ENCODE measurements around the gene CSGALNACT2.
A peak's percentile ranks its signal among the peaks of the same experiment; 100 is the strongest.

CSGALNACT2 gene

GRCh38 chr10:43117777-43118583 lies 20.3 kb upstream of the CSGALNACT2 start:
- Histone ChIP-seq H3K27me3 (replicated peaks; ENCODE audit: control insufficient read depth, insufficient read depth, low read length) (no peaks in the 10 kb centered on the region), H3K36me3 (ENCODE audit: control insufficient read depth, insufficient read depth, low read length) (no peaks in the 10 kb centered on the region), H3K4me3 (replicated peaks; ENCODE audit: low read depth, low read length) (no peak overlapping the region)
- no peak for DNase-seq (ENCODE audit: extremely low read depth, insufficient read length)
- TF ChIP-seq CTCF (IDR thresholded peaks at IDR 0.05; ENCODE audit: insufficient read depth, low read length, poor library complexity, severe bottlenecking): no peak

DNA sequence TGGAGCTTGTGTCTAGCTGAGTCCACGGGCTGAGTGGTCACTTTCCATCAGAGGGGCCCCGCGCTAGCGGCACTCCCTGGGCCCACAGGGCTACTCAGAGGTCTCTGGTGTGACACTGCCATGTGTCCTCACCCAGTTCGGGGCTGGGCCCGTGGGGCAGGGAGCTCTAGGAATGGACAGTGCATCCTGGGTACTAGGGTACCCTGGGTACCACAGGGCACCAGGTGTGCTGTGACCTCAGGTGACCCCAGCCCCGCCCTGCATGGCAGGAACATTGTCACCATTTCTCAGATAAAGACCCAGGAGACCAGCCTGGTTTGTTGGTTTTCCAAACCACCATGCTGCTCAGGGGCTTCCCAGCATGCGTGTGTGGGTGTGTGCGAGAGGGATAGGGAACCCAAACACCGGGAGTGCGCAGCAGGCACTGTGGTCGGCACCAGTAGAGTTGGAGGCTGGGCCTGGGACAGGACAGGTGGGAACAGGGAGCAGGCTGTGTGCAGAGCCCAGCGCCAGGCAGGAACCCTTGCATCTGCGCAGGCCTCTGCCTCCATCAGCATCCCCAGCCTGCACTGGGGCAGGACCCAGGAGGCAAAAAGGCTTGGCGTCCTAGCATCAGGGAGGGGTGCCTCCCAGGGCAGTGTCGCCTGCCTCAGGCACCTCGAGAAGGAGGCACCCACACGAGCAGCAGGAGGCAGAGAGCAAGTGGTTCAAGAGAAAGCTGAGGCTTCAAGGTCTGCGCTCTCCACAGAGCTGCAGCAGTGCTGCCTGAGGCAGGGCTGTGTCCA lies 19.4 kb upstream of the CSGALNACT2 start:
- no peaks in the 10 kb centered on the region for H3K36me3 ChIP-seq (ENCODE audit: control insufficient read depth, insufficient read depth, low read length)
- no peak for TF ChIP-seq CTCF (IDR thresholded peaks at IDR 0.05; ENCODE audit: insufficient read depth, low read length, poor library complexity, severe bottlenecking)
- no peak for DNase-seq (ENCODE audit: extremely low read depth, insufficient read length)
- H3K4me3 ChIP-seq (replicated peaks; ENCODE audit: low read depth, low read length): no peak overlapping the region
- no peaks in the 10 kb centered on the region for H3K27me3 ChIP-seq (replicated peaks; ENCODE audit: control insufficient read depth, insufficient read depth, low read length)

GRCh38 chr10:43119416-43120115 lies 18.7 kb upstream of the CSGALNACT2 start:
- no peak for TF ChIP-seq CTCF (IDR thresholded peaks at IDR 0.05; ENCODE audit: insufficient read depth, low read length, poor library complexity, severe bottlenecking)
- Histone ChIP-seq H3K27me3 (replicated peaks; ENCODE audit: control insufficient read depth, insufficient read depth, low read length) (no peaks in the 10 kb centered on the region), H3K36me3 (ENCODE audit: control insufficient read depth, insufficient read depth, low read length) (no peaks in the 10 kb centered on the region), H3K4me3 (replicated peaks; ENCODE audit: low read depth, low read length) (no peak overlapping the region)
- no peak for DNase-seq (ENCODE audit: extremely low read depth, insufficient read length)

GRCh38 chr10:43120116-43120928 lies 17.9 kb upstream of the CSGALNACT2 start:
- Histone ChIP-seq H3K36me3 (ENCODE audit: control insufficient read depth, insufficient read depth, low read length) (no peaks in the 10 kb centered on the region), H3K4me3 (replicated peaks; ENCODE audit: low read depth, low read length) (no peak overlapping the region), H3K27me3 (replicated peaks; ENCODE audit: control insufficient read depth, insufficient read depth, low read length) (no peaks in the 10 kb centered on the region)
- no peak for DNase-seq (ENCODE audit: extremely low read depth, insufficient read length)
- TF ChIP-seq CTCF (IDR thresholded peaks at IDR 0.05; ENCODE audit: insufficient read depth, low read length, poor library complexity, severe bottlenecking): no peak

DNA sequence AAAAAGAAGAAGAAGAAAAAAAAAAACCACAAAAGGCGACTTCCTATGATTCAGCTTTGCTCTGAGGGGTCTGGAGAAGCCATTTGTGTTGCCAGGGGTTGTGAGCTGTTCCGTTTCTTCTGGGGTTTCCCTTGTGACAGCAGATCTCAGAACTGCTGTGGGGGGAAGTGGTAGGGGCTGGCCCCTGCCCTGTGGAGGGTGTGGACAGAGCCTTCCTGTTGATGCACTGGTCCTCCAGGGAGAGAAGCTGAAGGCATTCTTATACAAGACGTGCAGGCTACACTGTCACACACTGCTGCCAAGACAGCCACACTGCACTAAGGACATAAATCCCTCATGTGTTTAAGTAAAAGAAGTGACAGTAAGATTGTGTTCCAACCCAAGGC lies 17.3 kb upstream of the CSGALNACT2 start:
- no peaks in the 10 kb centered on the region for H3K36me3 ChIP-seq (ENCODE audit: control insufficient read depth, insufficient read depth, low read length)
- no peak overlapping the region for H3K4me3 ChIP-seq (replicated peaks; ENCODE audit: low read depth, low read length)
- peak; percentile 48 for DNase-seq (ENCODE audit: extremely low read depth, insufficient read length)
- TF ChIP-seq CTCF (IDR thresholded peaks at IDR 0.05; ENCODE audit: insufficient read depth, low read length, poor library complexity, severe bottlenecking): no peak
- H3K27me3 ChIP-seq (replicated peaks; ENCODE audit: control insufficient read depth, insufficient read depth, low read length): no peaks in the 10 kb centered on the region

All from GM06990 (cell line).